Ovary (tissue), 3 donors: ENCODE measurements around the gene MS4A5.

Source experiments
- CTCF ChIP-seq, 3 donors: fragments of 450-650 bp in 2 of 3; fragments of 200-600 bp in 1 of 3; IDR thresholded peaks; one replicate each; pipeline versions ENCODE4 v1.5.1 to v1.8.0; 2016 to 2022; ENCODE audit warnings: antibody characterized with exemption in 3 of 3, mild to moderate bottlenecking in 1 of 3
- EP300 ChIP-seq: sonication (generic); formaldehyde crosslinking; IDR thresholded peaks from one replicate; pipeline ENCODE4 v1.6.1; 2017; ENCODE audit warnings: antibody characterized with exemption
- POLR2A ChIP-seq: fragments of 450-650 bp; IDR thresholded peaks from one replicate; pipeline ENCODE4 v1.6.1; 2017; ENCODE audit warnings: antibody characterized with exemption, mild to moderate bottlenecking, moderate library complexity
- donor health status: DM: no; HTN: no; CAD: no.

GRCh38 chr11:60420015-60420414 is 9.4 kb upstream of the MS4A5 start:
- TF ChIP-seq POLR2A (no peak), CTCF (IDR thresholded peaks at IDR 0.05) (no peak), EP300 (no peak)
